ENCODE data around the gene DTNB.
"Not testable (repeated sequence)": the region's sequence is repeated elsewhere in the genome, so short reads cannot be mapped to it uniquely, and the experiment has no call there.

The DTNB gene

GRCh38 chr2:25419678-25420242, 253.6 kb downstream of the DTNB start:
- POLR2A ChIA-PET: no interaction called here
- no peak overlapping the region for H3K4me3 ChIP-seq (ENCODE audit: low read depth, low read length)
- no peak for TF ChIP-seq CTCF (IDR thresholded peaks at IDR 0.05; ENCODE audit: insufficient read depth, low read length, missing control alignments)
- CTCF ChIA-PET: interaction anchor here (1.5 kb wide), 1 partner anchor 57 kb away, joined by 5 read pairs; no protein-coding TSS in a partner anchor
- no peak for DNase-seq (ENCODE audit: low read depth, low spot score)

- POLR2A ChIA-PET: no interaction called here
- no peak for DNase-seq (ENCODE audit: low read depth, low spot score)
- CTCF ChIA-PET: interaction anchor here (1.5 kb wide), 1 partner anchor 57 kb away, joined by 5 read pairs; no protein-coding TSS in a partner anchor
- no peak for TF ChIP-seq CTCF (IDR thresholded peaks at IDR 0.05; ENCODE audit: insufficient read depth, low read length, missing control alignments)
- no peak overlapping the region for H3K4me3 ChIP-seq (ENCODE audit: low read depth, low read length)
Observed at GRCh38 chr2:25418944-25419677, 254.3 kb downstream of the DTNB start.

GRCh38 chr2:25417715-25418369, 255.5 kb downstream of the DTNB start:
- CTCF ChIA-PET: interaction anchor here (0.9 to 1.5 kb wide), 3 partner anchors 40 to 55 kb away, joined by 3 to 5 read pairs (median 3); no protein-coding TSS in a partner anchor
- DNase-seq (ENCODE audit: low read depth, low spot score): no peak
- no peak for TF ChIP-seq CTCF (IDR thresholded peaks at IDR 0.05; ENCODE audit: insufficient read depth, low read length, missing control alignments)
- POLR2A ChIA-PET: no interaction called here
- no peak overlapping the region for H3K4me3 ChIP-seq (ENCODE audit: low read depth, low read length)

GRCh38 chr2:25416674-25417073, 256.7 kb downstream of the DTNB start:
- CTCF ChIA-PET: interaction anchor here (0.6 to 0.9 kb wide), 2 partner anchors 20 to 54 kb away, joined by 3 read pairs; no protein-coding TSS in a partner anchor
- H3K4me3 ChIP-seq (ENCODE audit: low read depth, low read length): no peak overlapping the region
- TF ChIP-seq CTCF (IDR thresholded peaks at IDR 0.05; ENCODE audit: insufficient read depth, low read length, missing control alignments): no peak
- POLR2A ChIA-PET: no interaction called here
- DNase-seq (ENCODE audit: low read depth, low spot score): no peak

GRCh38 chr2:25414781-25415180, 258.6 kb downstream of the DTNB start:
- POLR2A ChIA-PET: no interaction called here
- no peak for DNase-seq (ENCODE audit: low read depth, low spot score)
- CTCF ChIA-PET: interaction anchor here (0.6 to 1.0 kb wide), 2 partner anchors 39 to 53 kb away, joined by 3 read pairs; no protein-coding TSS in a partner anchor
- no peak for TF ChIP-seq CTCF (IDR thresholded peaks at IDR 0.05; ENCODE audit: insufficient read depth, low read length, missing control alignments)
- H3K4me3 ChIP-seq (ENCODE audit: low read depth, low read length): no peak overlapping the region

- CTCF ChIA-PET; POLR2A ChIA-PET; DNase-seq (ENCODE audit: low read depth, low spot score); H3K4me3 ChIP-seq (ENCODE audit: low read depth, low read length): not testable (repeated sequence)
Observed at GRCh38 chr2:25413409-25413808, 260.0 kb downstream of the DTNB start.

Measured in AG04449 (cell line).